ENCODE data around the gene GAGE2A. TPM values are rescaled to one million over a fixed set of nuclear protein-coding genes. Genes with fewer than 3 reads are reported as not detected.

Gene GAGE2A, protein sequence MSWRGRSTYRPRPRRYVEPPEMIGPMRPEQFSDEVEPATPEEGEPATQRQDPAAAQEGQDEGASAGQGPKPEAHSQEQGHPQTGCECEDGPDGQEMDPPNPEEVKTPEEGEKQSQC
- not detected in 5 replicates for total RNA-seq (2022; extraction: Qiagen RNA extraction)

GRCh38 chrX:49589196-49589595, at the start of gene GAGE2A:
TSS of gene GAGE2A (plus strand) at chrX:49589496. CDS start at chrX:49590651, 1,155 bp downstream.

DNA sequence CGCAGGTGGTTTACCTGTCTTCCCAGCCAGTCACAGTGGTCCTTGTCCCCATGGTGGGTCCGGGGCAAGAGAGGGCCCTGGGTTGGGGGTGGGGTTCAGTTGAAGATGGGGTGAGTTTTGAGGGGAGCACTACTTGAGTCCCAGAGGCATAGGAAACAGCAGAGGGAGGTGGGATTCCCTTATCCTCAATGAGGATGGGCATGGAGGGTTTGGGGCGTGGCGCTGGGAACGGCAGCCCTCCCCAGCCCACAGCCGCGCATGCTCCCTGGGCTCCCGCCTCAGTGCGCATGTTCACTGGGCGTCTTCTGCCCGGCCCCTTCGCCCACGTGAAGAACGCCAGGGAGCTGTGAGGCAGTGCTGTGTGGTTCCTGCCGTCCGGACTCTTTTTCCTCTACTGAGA, 47.9 kb upstream of the GAGE2A start, which contains the start of gene GAGE12D:
Gene GAGE12D (plus strand): TSS at position 301 of the 400 bp plus-strand sequence. CDS start 1,155 bp downstream, outside the sequence.

GRCh38 chrX:49550989-49551388, 38.3 kb upstream of the GAGE2A start, which contains the start of gene GAGE12E:
TSS of gene GAGE12E (plus strand) at chrX:49551289. CDS start at chrX:49552444, 1,155 bp downstream.

DNA sequence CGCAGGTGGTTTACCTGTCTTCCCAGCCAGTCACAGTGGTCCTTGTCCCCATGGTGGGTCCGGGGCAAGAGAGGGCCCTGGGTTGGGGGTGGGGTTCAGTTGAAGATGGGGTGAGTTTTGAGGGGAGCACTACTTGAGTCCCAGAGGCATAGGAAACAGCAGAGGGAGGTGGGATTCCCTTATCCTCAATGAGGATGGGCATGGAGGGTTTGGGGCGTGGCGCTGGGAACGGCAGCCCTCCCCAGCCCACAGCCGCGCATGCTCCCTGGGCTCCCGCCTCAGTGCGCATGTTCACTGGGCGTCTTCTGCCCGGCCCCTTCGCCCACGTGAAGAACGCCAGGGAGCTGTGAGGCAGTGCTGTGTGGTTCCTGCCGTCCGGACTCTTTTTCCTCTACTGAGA, 28.8 kb upstream of the GAGE2A start, which contains the start of gene GAGE12F:
Gene GAGE12F (plus strand): TSS at position 301 of the 400 bp plus-strand sequence. CDS start 1,155 bp downstream, outside the sequence.

GRCh38 chrX:49570100-49570499, 19.2 kb upstream of the GAGE2A start, which contains the start of gene GAGE12G:
TSS of gene GAGE12G (plus strand) at chrX:49570400. CDS start at chrX:49571555, 1,155 bp downstream.

DNA sequence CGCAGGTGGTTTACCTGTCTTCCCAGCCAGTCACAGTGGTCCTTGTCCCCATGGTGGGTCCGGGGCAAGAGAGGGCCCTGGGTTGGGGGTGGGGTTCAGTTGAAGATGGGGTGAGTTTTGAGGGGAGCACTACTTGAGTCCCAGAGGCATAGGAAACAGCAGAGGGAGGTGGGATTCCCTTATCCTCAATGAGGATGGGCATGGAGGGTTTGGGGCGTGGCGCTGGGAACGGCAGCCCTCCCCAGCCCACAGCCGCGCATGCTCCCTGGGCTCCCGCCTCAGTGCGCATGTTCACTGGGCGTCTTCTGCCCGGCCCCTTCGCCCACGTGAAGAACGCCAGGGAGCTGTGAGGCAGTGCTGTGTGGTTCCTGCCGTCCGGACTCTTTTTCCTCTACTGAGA, 9.6 kb upstream of the GAGE2A start, which contains the start of gene GAGE12H:
Gene GAGE12H (plus strand): TSS at position 301 of the 400 bp plus-strand sequence. CDS start 1,155 bp downstream, outside the sequence.

DNA sequence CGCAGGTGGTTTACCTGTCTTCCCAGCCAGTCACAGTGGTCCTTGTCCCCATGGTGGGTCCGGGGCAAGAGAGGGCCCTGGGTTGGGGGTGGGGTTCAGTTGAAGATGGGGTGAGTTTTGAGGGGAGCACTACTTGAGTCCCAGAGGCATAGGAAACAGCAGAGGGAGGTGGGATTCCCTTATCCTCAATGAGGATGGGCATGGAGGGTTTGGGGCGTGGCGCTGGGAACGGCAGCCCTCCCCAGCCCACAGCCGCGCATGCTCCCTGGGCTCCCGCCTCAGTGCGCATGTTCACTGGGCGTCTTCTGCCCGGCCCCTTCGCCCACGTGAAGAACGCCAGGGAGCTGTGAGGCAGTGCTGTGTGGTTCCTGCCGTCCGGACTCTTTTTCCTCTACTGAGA, 9.4 kb downstream of the GAGE2A start, which contains the start of gene GAGE1:
Gene GAGE1 (plus strand): TSS at position 301 of the 400 bp plus-strand sequence. CDS start 1,155 bp downstream, outside the sequence.

Other genes with a start within 250 kb of the GAGE2A start
- gene GAGE12C, start 57.3 kb upstream of the GAGE2A start, total RNA-seq (2022; extraction: Qiagen RNA extraction): not detected in 5 replicates
- not detected in 5 replicates for gene GAGE12D, start 47.8 kb upstream of the GAGE2A start, total RNA-seq (2022; extraction: Qiagen RNA extraction)
- gene GAGE12E, start 38.2 kb upstream of the GAGE2A start, total RNA-seq (2022; extraction: Qiagen RNA extraction): not detected in 5 replicates
- gene GAGE12F, start 28.7 kb upstream of the GAGE2A start, total RNA-seq (2022; extraction: Qiagen RNA extraction): not detected in 5 replicates
- gene GAGE12G, start 19.1 kb upstream of the GAGE2A start, total RNA-seq (2022; extraction: Qiagen RNA extraction): not detected in 5 replicates
- gene GAGE12H, start 9.5 kb upstream of the GAGE2A start, total RNA-seq (2022; extraction: Qiagen RNA extraction): not detected in 5 replicates
- gene GAGE1, start 9.5 kb downstream of the GAGE2A start, total RNA-seq (2022; extraction: Qiagen RNA extraction): not detected in 5 replicates
- gene PAGE1, start 106.5 kb downstream of the GAGE2A start, total RNA-seq (2022; extraction: Qiagen RNA extraction): 0.25 to 0.31 TPM in 2 of 5 replicates, not detected in the others
- gene PAGE4, start 239.8 kb downstream of the GAGE2A start, total RNA-seq (2022; extraction: Qiagen RNA extraction): not detected in 5 replicates

Data from A549 treated with CORT108297 at 1 μM for 4 hours (cell line).